Esophagus muscularis mucosa (tissue), 3 donors: Measurements from ENCODE around the gene ISX.

Experiments used
- CTCF ChIP-seq, 3 experiments: fragments of 200-600 bp in 2 of 3; fragments of 450-650 bp in 1 of 3; sonication (generic) in 2 of 3; IDR thresholded peaks; one replicate each; pipeline ENCODE4 v1.5.1; 2017 to 2019; ENCODE audit warnings: antibody characterized with exemption in 3 of 3, mild to moderate bottlenecking in 2 of 3, moderate library complexity in 1 of 3
- POLR2AphosphoS5 ChIP-seq, 2 donors: sonication (generic); formaldehyde crosslinking; IDR thresholded peaks; one replicate each; pipeline ENCODE4 v1.6.1; 2017; ENCODE audit warnings: antibody characterized with exemption in 2 of 2

GRCh38 chr22:35023692-35024363 is 42.1 kb upstream of the ISX start:
- TF ChIP-seq POLR2AphosphoS5 (IDR thresholded peaks at IDR 0.05), result no peak
- TF ChIP-seq CTCF (IDR thresholded peaks at IDR 0.05), result peak; percentile 50 to 70 (median 56)
